Stomach (tissue), 4 donors: ENCODE data around the gene TTF2.

Experiments
- CTCF ChIP-seq, 7 experiments: fragments of 450-650 bp in 4 of 7; fragments of 200-600 bp in 3 of 7; sonication (generic) in 3 of 7; IDR thresholded peaks; one replicate each; pipeline ENCODE4 v1.5.1; 2016 to 2019; ENCODE audit warnings: antibody characterized with exemption in 7 of 7, control low read depth in 2 of 7, mild to moderate bottlenecking in 1 of 7
- EP300 ChIP-seq: sonication (generic); formaldehyde crosslinking; IDR thresholded peaks from one replicate; pipeline ENCODE4 v1.6.1; 2017; ENCODE audit warnings: antibody characterized with exemption
- POLR2A ChIP-seq, 4 donors: fragments of 450-650 bp; IDR thresholded peaks; one replicate each; pipeline ENCODE4 v1.6.1; 2016; ENCODE audit warnings: antibody characterized with exemption in 4 of 4, control low read depth in 2 of 4, mild to moderate bottlenecking in 1 of 4, moderate library complexity in 1 of 4
- POLR2AphosphoS5 ChIP-seq, 3 donors: sonication (generic); formaldehyde crosslinking; IDR thresholded peaks; one replicate each; pipeline ENCODE4 v1.6.1; 2016; ENCODE audit warnings: antibody characterized with exemption in 3 of 3

GRCh38 chr1:117011334-117011733 is 48.8 kb upstream of the TTF2 start:
- no peak for TF ChIP-seq CTCF (IDR thresholded peaks at IDR 0.05)
- TF ChIP-seq POLR2AphosphoS5 (IDR thresholded peaks at IDR 0.05), result no peak
- no peak for TF ChIP-seq POLR2A (IDR thresholded peaks at IDR 0.05)
- no peak for TF ChIP-seq EP300
